Activated CD8-positive, alpha-beta T cell treated with anti-CD3 and anti-CD28 coated beads, Interleukin-2, amount 10 ng/mL, durations not matched to agents 7 days and 5 days (primary cell): ENCODE measurements around the gene SLC24A3. TPM values are rescaled to one million over a fixed set of nuclear protein-coding genes. Genes with fewer than 3 reads are reported as not detected.

Experiments
- ATAC-seq: fragments of 150-1000 bp; cut with Tn5 transposase; one replicate; pipeline ENCODE4 v1.10.0; 2021; ENCODE audit warnings: moderate library complexity
- CTCF ChIA-PET: fragments of 350-600 bp; sonication (Branson Sonifier 250); formaldehyde crosslinking; loops from one replicate; lab custom pipeline; 2021; ENCODE audit warnings: antibody characterized with exemption; lab: Charles Lee
- POLR2A ChIA-PET: fragments of 350-600 bp; sonication (Branson Sonifier 250); formaldehyde crosslinking; loops from one replicate; lab custom pipeline; 2021; ENCODE audit warnings: antibody characterized with exemption; lab: Charles Lee
- DNase-seq: peaks from one replicate; pipeline ENCODE4 v3.0.0-alpha.2; 2020
- H3K27ac Mint-ChIP-seq: one replicate; pipeline ENCODE4 v1.8.0; 2021; ENCODE audit warnings: mild to moderate bottlenecking, mixed read lengths
- H3K27me3 Mint-ChIP-seq: one replicate; pipeline ENCODE4 v1.8.0; 2021; ENCODE audit warnings: low read depth, mixed read lengths
- H3K36me3 Mint-ChIP-seq: one replicate; pipeline ENCODE4 v1.8.0; 2021; ENCODE audit warnings: low read depth, mixed read lengths
- H3K4me1 Mint-ChIP-seq: one replicate; pipeline ENCODE4 v1.8.0; 2021; ENCODE audit warnings: low read depth, mixed read lengths
- H3K4me3 Mint-ChIP-seq: one replicate; pipeline ENCODE4 v1.8.0; 2021; ENCODE audit warnings: mild to moderate bottlenecking, mixed read lengths
- H3K9me3 Mint-ChIP-seq: one replicate; pipeline ENCODE4 v1.8.0; 2022; ENCODE audit warnings: mixed read lengths; ENCODE audit not compliant: insufficient read depth
- total RNA-seq, 2 experiments: library from RNA; stranded (reverse); gene quantifications; one replicate each; pipeline ENCODE4 v1.2.3, GENCODE V29; 2021

The SLC24A3 gene
- total RNA-seq, 2 experiments from 2014 or later = not detected

GRCh38 chr20:19368351-19368750, 155.9 kb downstream of the SLC24A3 start:
- ATAC-seq = no peak
- H3K9me3 Mint-ChIP-seq = no peaks in the 10 kb centered on the region

GRCh38 chr20:19370076-19371075, 157.9 kb downstream of the SLC24A3 start:
- H3K27ac Mint-ChIP-seq = no peak overlapping the region
- H3K36me3 Mint-ChIP-seq = no peaks in the 10 kb centered on the region
- ChIA-PET POLR2A (no interaction called here), CTCF (no interaction called here)
- H3K4me1 Mint-ChIP-seq = no peaks in the 10 kb centered on the region
- ATAC-seq = no peak
- no peak for DNase-seq
- no peak overlapping the region for H3K4me3 Mint-ChIP-seq
- H3K27me3 Mint-ChIP-seq = no peaks in the 10 kb centered on the region
- H3K9me3 Mint-ChIP-seq = no peaks in the 10 kb centered on the region

More at GRCh38 chr20:19368351-19368750, 155.9 kb downstream of the SLC24A3 start:
- Mint-ChIP-seq H3K4me1 (no peaks in the 10 kb centered on the region), H3K4me3 (no peak overlapping the region), H3K36me3 (no peaks in the 10 kb centered on the region), H3K27ac (no peak overlapping the region), H3K27me3 (no peaks in the 10 kb centered on the region)
- ChIA-PET CTCF (no interaction called here), POLR2A (no interaction called here)
- DNase-seq = no peak

GRCh38 chr20:19371112-19371511, 158.7 kb downstream of the SLC24A3 start:
- DNase-seq (no peak), ATAC-seq (no peak)
- CTCF ChIA-PET = interaction anchor here (1.0 kb wide), 1 partner anchor 21 kb away, joined by 3 read pairs; no protein-coding TSS in a partner anchor
- H3K4me3 Mint-ChIP-seq = no peak overlapping the region
- no peaks in the 10 kb centered on the region for H3K9me3 Mint-ChIP-seq
- POLR2A ChIA-PET = no interaction called here
- no peaks in the 10 kb centered on the region for H3K4me1 Mint-ChIP-seq
- H3K27me3 Mint-ChIP-seq = no peaks in the 10 kb centered on the region
- H3K27ac Mint-ChIP-seq = no peak overlapping the region
- H3K36me3 Mint-ChIP-seq = no peaks in the 10 kb centered on the region

GRCh38 chr20:19374216-19374615, 161.8 kb downstream of the SLC24A3 start:
- CTCF ChIA-PET = no interaction called here
- Mint-ChIP-seq H3K27me3 (no peaks in the 10 kb centered on the region), H3K4me1 (no peaks in the 10 kb centered on the region), H3K9me3 (no peaks in the 10 kb centered on the region), H3K36me3 (no peaks in the 10 kb centered on the region), H3K4me3 (no peak overlapping the region), H3K27ac (no peak overlapping the region)
- DNase-seq (no peak), ATAC-seq (no peak)
- POLR2A ChIA-PET = no interaction called here

GRCh38 chr20:19375395-19375794, 163.0 kb downstream of the SLC24A3 start:
- H3K27me3 Mint-ChIP-seq = no peaks in the 10 kb centered on the region
- DNase-seq (no peak), ATAC-seq (no peak)
- H3K4me3 Mint-ChIP-seq = no peak overlapping the region
- no peaks in the 10 kb centered on the region for H3K4me1 Mint-ChIP-seq
- H3K9me3 Mint-ChIP-seq = no peaks in the 10 kb centered on the region
- POLR2A ChIA-PET = no interaction called here
- CTCF ChIA-PET = no interaction called here
- no peaks in the 10 kb centered on the region for H3K36me3 Mint-ChIP-seq
- H3K27ac Mint-ChIP-seq = no peak overlapping the region

GRCh38 chr20:19375801-19376200, 163.4 kb downstream of the SLC24A3 start:
- H3K9me3 Mint-ChIP-seq = no peaks in the 10 kb centered on the region
- no peak overlapping the region for H3K27ac Mint-ChIP-seq
- ChIA-PET CTCF (no interaction called here), POLR2A (no interaction called here)
- H3K36me3 Mint-ChIP-seq = no peaks in the 10 kb centered on the region
- no peaks in the 10 kb centered on the region for H3K4me1 Mint-ChIP-seq
- H3K4me3 Mint-ChIP-seq = no peak overlapping the region
- ATAC-seq (no peak), DNase-seq (no peak)
- H3K27me3 Mint-ChIP-seq = no peaks in the 10 kb centered on the region

- ChIA-PET CTCF (no interaction called here), POLR2A (no interaction called here)
- ATAC-seq (no peak), DNase-seq (no peak)
- H3K4me3 Mint-ChIP-seq = no peak overlapping the region
- H3K27me3 Mint-ChIP-seq = no peaks in the 10 kb centered on the region
- no peak overlapping the region for H3K27ac Mint-ChIP-seq
- H3K36me3 Mint-ChIP-seq = no peaks in the 10 kb centered on the region
- no peaks in the 10 kb centered on the region for H3K4me1 Mint-ChIP-seq
- no peaks in the 10 kb centered on the region for H3K9me3 Mint-ChIP-seq
Observed at GRCh38 chr20:19376451-19377229, 164.2 kb downstream of the SLC24A3 start.

- Mint-ChIP-seq H3K4me3 (no peak overlapping the region), H3K27me3 (no peaks in the 10 kb centered on the region), H3K36me3 (no peaks in the 10 kb centered on the region), H3K9me3 (no peaks in the 10 kb centered on the region), H3K4me1 (no peaks in the 10 kb centered on the region), H3K27ac (no peak overlapping the region)
- DNase-seq (no peak), ATAC-seq (no peak)
- ChIA-PET POLR2A (interaction anchor here (0.6 kb wide), 1 partner anchor 50 kb away, joined by 4 read pairs; no protein-coding TSS in a partner anchor), CTCF (no interaction called here)
Observed at GRCh38 chr20:19378058-19378457, 165.6 kb downstream of the SLC24A3 start.

GRCh38 chr20:19380211-19380610, 167.8 kb downstream of the SLC24A3 start:
- no peaks in the 10 kb centered on the region for H3K36me3 Mint-ChIP-seq
- no peaks in the 10 kb centered on the region for H3K4me1 Mint-ChIP-seq
- DNase-seq (no peak), ATAC-seq (no peak)
- no peaks in the 10 kb centered on the region for H3K9me3 Mint-ChIP-seq
- ChIA-PET POLR2A (no interaction called here), CTCF (no interaction called here)
- H3K27ac Mint-ChIP-seq = no peak overlapping the region
- H3K4me3 Mint-ChIP-seq = no peak overlapping the region
- H3K27me3 Mint-ChIP-seq = peaks cover 2% of the 10 kb centered on the region

- ChIA-PET CTCF (no interaction called here), POLR2A (no interaction called here)
- Mint-ChIP-seq H3K27ac (no peak overlapping the region), H3K4me3 (no peak overlapping the region), H3K27me3 (peaks cover 7% of the 10 kb centered on the region), H3K9me3 (no peaks in the 10 kb centered on the region), H3K36me3 (no peaks in the 10 kb centered on the region), H3K4me1 (no peaks in the 10 kb centered on the region)
- DNase-seq (no peak), ATAC-seq (no peak)
Observed at GRCh38 chr20:19381947-19382346, 169.5 kb downstream of the SLC24A3 start.

- no peak overlapping the region for H3K4me3 Mint-ChIP-seq
- H3K27ac Mint-ChIP-seq = no peak overlapping the region
- DNase-seq = no peak
- H3K4me1 Mint-ChIP-seq = no peaks in the 10 kb centered on the region
- ChIA-PET CTCF (no interaction called here), POLR2A (no interaction called here)
- no peak for ATAC-seq
- no peaks in the 10 kb centered on the region for H3K36me3 Mint-ChIP-seq
- H3K27me3 Mint-ChIP-seq = peaks cover 7% of the 10 kb centered on the region
- H3K9me3 Mint-ChIP-seq = no peaks in the 10 kb centered on the region
Observed at GRCh38 chr20:19382386-19383340, 170.2 kb downstream of the SLC24A3 start.
